Measurements from ENCODE around the gene TSG101. TPM values are rescaled to one million over a fixed set of nuclear protein-coding genes. Genes with fewer than 3 reads are reported as not detected.

TSG101 gene
- total RNA-seq, 4 donors from 2014 or later: 60.1 to 93.2 (median 80.5) TPM

DNA sequence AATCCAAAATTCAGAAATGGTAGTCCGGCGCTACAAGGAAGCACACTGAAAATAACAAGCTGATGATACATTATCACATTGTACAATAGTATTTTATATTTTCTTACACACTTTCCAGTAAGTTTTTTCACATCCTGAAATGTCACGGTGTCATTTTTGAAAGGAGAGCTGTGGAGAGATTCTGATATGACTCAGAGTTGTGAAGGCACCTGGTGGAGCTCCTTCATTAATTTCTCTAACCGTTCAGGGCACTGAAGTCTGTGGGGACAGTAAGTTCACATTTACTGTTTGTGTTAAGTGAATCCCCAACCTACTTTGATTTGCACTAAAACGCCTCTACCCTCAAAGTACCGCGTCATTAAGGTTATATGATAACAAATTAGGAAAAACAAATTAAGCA lies 57.8 kb downstream of the TSG101 start:
- 93% methylated on average over 7 of the region's 7 CpGs for WGBS
- intact Hi-C loops (cut with DNase I): no loop called here

DNA sequence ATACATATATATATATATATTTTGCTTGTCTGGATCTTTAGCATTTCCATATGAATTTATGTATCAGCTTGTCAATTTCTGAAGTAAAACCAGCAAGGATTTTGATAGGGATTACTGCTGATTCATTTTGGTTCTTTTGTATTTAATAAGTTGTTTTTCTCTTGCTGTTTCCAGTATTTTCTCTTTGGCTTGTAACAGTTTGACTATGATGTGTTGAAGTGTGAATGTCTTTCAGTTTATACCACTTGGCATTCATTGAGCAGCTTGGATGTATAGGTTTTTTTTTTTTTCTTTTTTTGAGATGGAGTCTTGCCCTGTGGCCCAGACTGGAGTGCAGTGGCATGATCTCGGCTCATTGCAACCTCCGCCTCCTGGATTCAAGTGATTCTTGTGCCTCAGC lies 58.7 kb downstream of the TSG101 start:
- no peaks in the 10 kb centered on the region for H3K4me1 ChIP-seq
- WGBS: 95% methylated on average over 2 of the region's 2 CpGs
- H3K27ac ChIP-seq (replicated peaks in 1 of 4): no peak overlapping the region
- H3K9me3 ChIP-seq: no peaks in the 10 kb centered on the region
- TF ChIP-seq EP300 (IDR thresholded peaks at IDR 0.05) (no peak), POLR2A (IDR thresholded peaks at IDR 0.05; ENCODE audit: low read depth) (no peak), POLR2AphosphoS5 (IDR thresholded peaks at IDR 0.05) (no peak)
- TF ChIP-seq, protein P1, sequence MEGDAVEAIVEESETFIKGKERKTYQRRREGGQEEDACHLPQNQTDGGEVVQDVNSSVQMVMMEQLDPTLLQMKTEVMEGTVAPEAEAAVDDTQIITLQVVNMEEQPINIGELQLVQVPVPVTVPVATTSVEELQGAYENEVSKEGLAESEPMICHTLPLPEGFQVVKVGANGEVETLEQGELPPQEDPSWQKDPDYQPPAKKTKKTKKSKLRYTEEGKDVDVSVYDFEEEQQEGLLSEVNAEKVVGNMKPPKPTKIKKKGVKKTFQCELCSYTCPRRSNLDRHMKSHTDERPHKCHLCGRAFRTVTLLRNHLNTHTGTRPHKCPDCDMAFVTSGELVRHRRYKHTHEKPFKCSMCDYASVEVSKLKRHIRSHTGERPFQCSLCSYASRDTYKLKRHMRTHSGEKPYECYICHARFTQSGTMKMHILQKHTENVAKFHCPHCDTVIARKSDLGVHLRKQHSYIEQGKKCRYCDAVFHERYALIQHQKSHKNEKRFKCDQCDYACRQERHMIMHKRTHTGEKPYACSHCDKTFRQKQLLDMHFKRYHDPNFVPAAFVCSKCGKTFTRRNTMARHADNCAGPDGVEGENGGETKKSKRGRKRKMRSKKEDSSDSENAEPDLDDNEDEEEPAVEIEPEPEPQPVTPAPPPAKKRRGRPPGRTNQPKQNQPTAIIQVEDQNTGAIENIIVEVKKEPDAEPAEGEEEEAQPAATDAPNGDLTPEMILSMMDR (IDR thresholded peaks at IDR 0.05): no peak
- no peak overlapping the region for H3K4me3 ChIP-seq
- no peaks in the 10 kb centered on the region for H3K27me3 ChIP-seq
- intact Hi-C loops (cut with DNase I): no loop called here
- no peak for DNase-seq (ENCODE audit: extremely low spot score)
- peaks cover 0 to 4% (median under 1%) of the 10 kb centered on the region in 4 donors for H3K36me3 ChIP-seq

More for the DNA sequence above, 57.8 kb downstream of the TSG101 start:
- Histone ChIP-seq H3K4me1 (no peaks in the 10 kb centered on the region), H3K27ac (replicated peaks in 1 of 4) (no peak overlapping the region), H3K4me3 (no peak overlapping the region), H3K36me3 (peaks cover 0 to 7% (median 3%) of the 10 kb centered on the region in 4 donors), H3K27me3 (no peaks in the 10 kb centered on the region), H3K9me3 (no peaks in the 10 kb centered on the region)
- peak; percentile 7 for DNase-seq (ENCODE audit: extremely low spot score)
- TF ChIP-seq EP300 (IDR thresholded peaks at IDR 0.05) (no peak), POLR2A (IDR thresholded peaks at IDR 0.05; ENCODE audit: low read depth) (no peak), POLR2AphosphoS5 (IDR thresholded peaks at IDR 0.05) (no peak)
- TF ChIP-seq, protein P1 (IDR thresholded peaks at IDR 0.05): no peak

DNA sequence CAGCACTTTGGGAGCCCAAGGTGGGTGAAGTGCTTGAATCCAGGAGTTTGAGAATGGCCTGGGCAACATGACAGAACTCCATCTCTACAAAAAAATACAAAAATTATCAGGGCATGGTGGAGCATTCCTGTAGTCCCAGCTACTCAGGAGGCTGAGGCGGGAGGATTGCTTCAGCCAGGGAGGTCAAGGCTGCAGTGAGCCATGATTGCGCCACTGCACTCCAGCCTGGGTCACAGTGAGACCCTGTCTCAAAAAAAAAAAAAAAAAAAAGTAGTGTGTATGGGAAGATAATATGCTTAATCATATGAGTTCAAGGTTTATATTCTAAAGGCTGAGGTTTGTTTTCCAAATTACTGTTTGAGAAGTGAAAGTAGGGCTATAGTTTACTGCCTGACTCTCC lies 60.3 kb downstream of the TSG101 start:
- Histone ChIP-seq H3K4me3 (no peak overlapping the region), H3K27me3 (no peaks in the 10 kb centered on the region), H3K9me3 (no peaks in the 10 kb centered on the region), H3K36me3 (peaks cover 0 to 4% (median 0%) of the 10 kb centered on the region in 4 donors), H3K27ac (replicated peaks in 1 of 4) (no peak overlapping the region), H3K4me1 (no peaks in the 10 kb centered on the region)
- 100% methylated on average over 2 of the region's 2 CpGs for WGBS
- TF ChIP-seq EP300 (IDR thresholded peaks at IDR 0.05) (no peak), POLR2AphosphoS5 (IDR thresholded peaks at IDR 0.05) (no peak), POLR2A (IDR thresholded peaks at IDR 0.05; ENCODE audit: low read depth) (no peak)
- TF ChIP-seq, protein P1 (IDR thresholded peaks at IDR 0.05): no peak
- DNase-seq (ENCODE audit: extremely low spot score): no peak
- intact Hi-C loops (cut with DNase I): no loop called here

DNA sequence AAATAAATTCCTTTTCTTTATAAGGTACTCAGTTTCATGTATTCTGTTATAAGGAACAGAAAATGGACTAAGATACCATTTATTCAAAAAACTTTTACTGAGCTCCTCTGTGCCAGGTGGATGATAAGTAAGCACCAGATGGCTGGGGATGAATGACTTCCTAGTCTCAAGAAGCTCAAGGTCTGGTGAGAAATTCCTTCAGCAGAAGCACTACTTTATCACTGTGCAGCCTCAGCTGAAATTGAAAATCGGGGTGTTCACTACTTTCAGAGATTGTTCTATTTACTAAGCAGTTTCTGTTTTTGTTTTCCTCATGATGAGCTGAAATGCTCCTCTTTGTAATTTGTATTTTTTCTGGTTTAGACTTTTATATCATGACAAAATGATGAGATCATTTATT lies 63.3 kb downstream of the TSG101 start:
- peaks cover 0 to 2% (median 0%) of the 10 kb centered on the region in 4 donors for H3K36me3 ChIP-seq
- intact Hi-C loops (cut with DNase I): no loop called here
- 83% methylated on average over 1 of the region's 1 CpG for WGBS

More for the DNA sequence above, 63.3 kb downstream of the TSG101 start:
- Histone ChIP-seq H3K27ac (replicated peaks in 1 of 4) (no peak overlapping the region), H3K27me3 (no peaks in the 10 kb centered on the region), H3K9me3 (no peaks in the 10 kb centered on the region), H3K4me1 (no peaks in the 10 kb centered on the region), H3K4me3 (no peak overlapping the region)
- TF ChIP-seq, protein P1 (IDR thresholded peaks at IDR 0.05): no peak
- TF ChIP-seq POLR2AphosphoS5 (IDR thresholded peaks at IDR 0.05) (no peak), EP300 (IDR thresholded peaks at IDR 0.05) (no peak), POLR2A (IDR thresholded peaks at IDR 0.05; ENCODE audit: low read depth) (no peak)
- no peak for DNase-seq (ENCODE audit: extremely low spot score)
